IMR-90 (cell line): ENCODE measurements around the gene GCNA. TPM values are rescaled to one million over a fixed set of nuclear protein-coding genes. Genes with fewer than 3 reads are reported as not detected.

Source experiments
- ATAC-seq: fragments of 200-7000 bp; cut with Tn5 transposase; 2 replicates; pipeline ENCODE4 v1.9.1; 2020; ENCODE audit warnings: low read depth, mild to moderate bottlenecking, moderate library complexity
- BruUV-seq: library from RNA; stranded (reverse); fragments of 400-500 nt; replicated peaks from 2 replicates; lab custom pipeline; 2021; lab: Mats Ljungman, UMichigan
- CTCF ChIA-PET: fragments of 300-600 bp; formaldehyde crosslinking; extraction: SDS; loops from one replicate; lab custom pipeline; 2021; ENCODE audit warnings: antibody characterized with exemption; lab: Yijun Ruan, JAX
- POLR2A ChIA-PET: fragments of 300-600 bp; sonication (Branson Sonifier 250); formaldehyde crosslinking; loops from one replicate; lab custom pipeline; 2022; ENCODE audit warnings: antibody characterized with exemption; ENCODE audit not compliant: unreplicated experiment; lab: Charles Lee
- DNase-seq: peaks from one replicate; pipeline ENCODE4 v3.0.0; 2013
- H2AFZ ChIP-seq: replicated peaks from 2 replicates; pipeline ENCODE3; 2013; ENCODE audit warnings: low read length, mild to moderate bottlenecking; ENCODE audit not compliant: poor library complexity
- H2AK5ac ChIP-seq: 2 replicates; pipeline ENCODE4 v1.6.1; 2013; ENCODE audit warnings: low read depth, low read length, inconsistent platforms
- H2AK9ac ChIP-seq: replicated peaks from 2 replicates; pipeline ENCODE3; 2013; ENCODE audit warnings: mild to moderate bottlenecking, low read depth, low read length, moderate library complexity; ENCODE audit not compliant: poor library complexity
- H2BK120ac ChIP-seq: 2 replicates; pipeline ENCODE4 v1.6.1; 2013; ENCODE audit warnings: low read depth, low read length, inconsistent platforms
- H2BK15ac ChIP-seq: 3 replicates; pipeline ENCODE4 v1.6.1; 2013; ENCODE audit warnings: low read depth, low read length, inconsistent platforms
- H2BK20ac ChIP-seq: 2 replicates; pipeline ENCODE4 v1.6.1; 2013; ENCODE audit warnings: low read depth, mild to moderate bottlenecking, inconsistent platforms, low read length, moderate library complexity
- H2BK5ac ChIP-seq: 2 replicates; pipeline ENCODE4 v1.6.1; 2013; ENCODE audit warnings: mild to moderate bottlenecking, low read depth, low read length, inconsistent platforms; ENCODE audit not compliant: poor library complexity, severe bottlenecking
- H3K14ac ChIP-seq: replicated peaks from 2 replicates; pipeline ENCODE4 v1.6.1; 2013; ENCODE audit warnings: low read depth, low read length, inconsistent platforms
- H3K18ac ChIP-seq: 2 replicates; pipeline ENCODE4 v1.6.1; 2013; ENCODE audit warnings: low read depth, low read length, control low read depth
- H3K23ac ChIP-seq: 2 replicates; pipeline ENCODE4 v1.6.1; 2013; ENCODE audit warnings: low read depth, low read length, inconsistent platforms
- H3K27ac ChIP-seq: 2 replicates; pipeline ENCODE4 v1.5.1; 2013; ENCODE audit warnings: mild to moderate bottlenecking, control low read depth, low read length; ENCODE audit not compliant: insufficient read depth
- H3K27me3 ChIP-seq: 2 replicates; pipeline ENCODE4 v1.6.1; 2013; ENCODE audit warnings: low read length; ENCODE audit not compliant: control insufficient read depth, insufficient read depth
- H3K36me3 ChIP-seq: 2 replicates; pipeline ENCODE4 v1.6.1; 2013; ENCODE audit warnings: low read length, mixed read lengths; ENCODE audit not compliant: control insufficient read depth, insufficient read depth
- H3K4ac ChIP-seq: 2 replicates; pipeline ENCODE4 v1.6.1; 2013; ENCODE audit warnings: low read depth, low read length, inconsistent platforms
- H3K4me1 ChIP-seq: 2 replicates; pipeline ENCODE4 v1.6.1; 2013; ENCODE audit warnings: low read length, mixed read lengths; ENCODE audit not compliant: control insufficient read depth, insufficient read depth
- H3K4me2 ChIP-seq: 2 replicates; pipeline ENCODE4 v1.6.1; 2013; ENCODE audit warnings: low read depth, mild to moderate bottlenecking, control low read depth, low read length, moderate library complexity
- H3K4me3 ChIP-seq: 2 replicates; pipeline ENCODE4 v1.5.1; 2013; ENCODE audit warnings: low read depth, mild to moderate bottlenecking, control low read depth, low read length, moderate library complexity; ENCODE audit not compliant: insufficient read depth
- H3K56ac ChIP-seq: 2 replicates; pipeline ENCODE4 v1.6.1; 2013; ENCODE audit warnings: low read length, inconsistent platforms; ENCODE audit not compliant: insufficient read depth; ENCODE audit errors: extremely low read depth
- H3K79me1 ChIP-seq, 2 experiments: 2 replicates each; pipeline ENCODE4 v1.6.1; 2013; ENCODE audit warnings: low read length in 2 of 2, inconsistent platforms in 1 of 2, low read depth in 1 of 2
- H3K9ac ChIP-seq: 2 replicates; pipeline ENCODE4 v1.6.1; 2013; ENCODE audit warnings: low read depth, low read length, control low read depth
- H3K9me1 ChIP-seq: 2 replicates; pipeline ENCODE4 v1.6.1; 2013; ENCODE audit warnings: low read length, inconsistent platforms; ENCODE audit not compliant: insufficient read depth
- H3K9me3 ChIP-seq: 2 replicates; pipeline ENCODE4 v1.6.1; 2013; ENCODE audit warnings: low read length; ENCODE audit not compliant: control insufficient read depth, insufficient read depth
- H4K20me1 ChIP-seq: 2 replicates; pipeline ENCODE4 v1.6.1; 2013; ENCODE audit warnings: low read length, inconsistent platforms; ENCODE audit not compliant: insufficient read depth
- H4K5ac ChIP-seq: 2 replicates; pipeline ENCODE4 v1.6.1; 2013; ENCODE audit warnings: mild to moderate bottlenecking, low read depth, low read length, control low read depth
- H4K8ac ChIP-seq, 2 experiments: 2 replicates each; pipeline ENCODE4 v1.6.1; 2013; ENCODE audit warnings: low read depth in 2 of 2, low read length in 2 of 2, control low read depth in 1 of 2, inconsistent platforms in 1 of 2
- H4K91ac ChIP-seq: 2 replicates; pipeline ENCODE4 v1.6.1; 2013; ENCODE audit warnings: low read depth, low read length, inconsistent platforms; ENCODE audit not compliant: insufficient read depth
- CEBPB ChIP-seq: IDR thresholded peaks from 2 replicates; pipeline ENCODE4 v1.6.1; 2012; ENCODE audit warnings: low read depth, low read length, improper control_type of control experiment
- FOS ChIP-seq: fragments of 150-350 bp; IDR thresholded peaks from 2 replicates; pipeline ENCODE4 v1.6.1; 2016; ENCODE audit warnings: low read depth, low read length
- MAFK ChIP-seq: IDR thresholded peaks from 2 replicates; pipeline ENCODE4 v1.6.1; 2012; ENCODE audit warnings: low read depth, low read length, improper control_type of control experiment
- NFE2L2 ChIP-seq: fragments of 150-350 bp; IDR thresholded peaks from 2 replicates; pipeline ENCODE4 v1.6.1; 2016; ENCODE audit warnings: low read depth, mild to moderate bottlenecking, low read length
- RCOR1 ChIP-seq: IDR thresholded peaks from 2 replicates; pipeline ENCODE4 v1.6.1; 2012; ENCODE audit warnings: mild to moderate bottlenecking, low read length, improper control_type of control experiment; ENCODE audit not compliant: insufficient replicate concordance
- WGBS, 2 experiments: methylation state at CpG; one replicate each; pipeline versions ENCODE4 v1.1.5 to v1.1.7; 2013; ENCODE audit warnings: missing lambda C conversion rate in 2 of 2; ENCODE audit not compliant: insufficient read length in 1 of 2; ENCODE audit errors: extremely low coverage in 2 of 2; 5-methylcytosine and 5-hydroxymethylcytosine counted together
- dilution Hi-C: fragments of 300-500 bp; cut with HindIII; formaldehyde crosslinking; loops from one replicate; pipeline ENCODE4 v1.14.3; 2018; ENCODE audit warnings: low sequenced_read_pairs; ENCODE audit not compliant: unreplicated experiment
- in situ Hi-C: fragments of 300-500 bp; cut with MboI; formaldehyde crosslinking; loops from 3 replicates; pipeline ENCODE4 v1.14.3; 2019; ENCODE audit warnings: low sequenced_read_pairs, inconsistent platforms, mixed read lengths
- intact Hi-C: fragments of 100-400 bp; cut with micrococcal nuclease; formaldehyde crosslinking; loops from 2 replicates; pipeline ENCODE4 v1.10.0; 2022
- polyA plus RNA-seq, 3 experiments: library from polyadenylated mRNA; depleted of rRNA; stranded (reverse); fragments of >200 nt; gene quantifications; 2 replicates each; pipeline ENCODE4 v1.2.3, GENCODE V29; 2012; ENCODE audit warnings: low replicate concordance in 1 of 3
- total RNA-seq: library from RNA; depleted of rRNA; stranded (reverse); fragments of >200 nt; gene quantifications from 2 replicates; pipeline ENCODE4 v1.2.3, GENCODE V29; 2012

GCNA gene
- total and polyA plus RNA-seq, 2 of the 4 experiments (the other 2 are of a cell fraction) = 0.90 to 1.3 TPM

GRCh38 chrX:71616672-71617529, 38.7 kb downstream of the GCNA start:
- Histone ChIP-seq H2BK20ac (no peak overlapping the region), H3K23ac (no peak overlapping the region), H3K4ac (no peak overlapping the region), H3K14ac (no peak overlapping the region), H2AK9ac (peak overlapping the region; percentile 28), H2BK120ac (no peak overlapping the region), H4K8ac (no peak overlapping the region), H3K27ac (no peak overlapping the region), H3K4me1 (no peaks in the 10 kb centered on the region), H3K79me1 (no peaks in the 10 kb centered on the region), H3K9ac (no peak overlapping the region), H2AK5ac (no peak overlapping the region), H3K27me3 (peaks cover 3% of the 10 kb centered on the region; the same call in 1 of the 2 replicates), H3K9me1 (no peaks in the 10 kb centered on the region), H3K4me2 (no peak overlapping the region), H4K5ac (no peak overlapping the region), H3K56ac (no peak overlapping the region), H3K18ac (no peak overlapping the region), H3K9me3 (no peaks in the 10 kb centered on the region; the same call in 1 of the 2 replicates), H4K91ac (no peak overlapping the region), H2BK15ac (no peak overlapping the region), H3K4me3 (no peak overlapping the region), H3K36me3 (peaks cover 5% of the 10 kb centered on the region), H4K20me1 (no peaks in the 10 kb centered on the region), H2AFZ (no peak overlapping the region), H2BK5ac (no peak overlapping the region)
- POLR2A ChIA-PET = no interaction called here
- dilution Hi-C loops (no loop called here), in situ Hi-C loops (no loop called here), intact Hi-C loops (no loop called here)
- CTCF ChIA-PET = no interaction called here
- no peak for ATAC-seq
- WGBS, 2 experiments = 94% methylated on average over 22 of the region's 43 CpGs; no CpG with 5 or more reads in 1 of the 2 experiments
- no TSS peak for BruUV-seq
- DNase-seq = no peak
- TF ChIP-seq FOS = no peak
- TF ChIP-seq CEBPB = no peak
- no peak for TF ChIP-seq NFE2L2
- TF ChIP-seq RCOR1 = no peak
- TF ChIP-seq MAFK = no peak
